ENCODE data around the gene HOXD10.

HOXD10 gene

GRCh38 chr2:176123411-176124109 lies 7.0 kb downstream of the HOXD10 start:
- FAIRE-seq, result no peak

GRCh38 chr2:176124110-176124946 lies 7.8 kb downstream of the HOXD10 start:
- no peak for FAIRE-seq

- no peak for FAIRE-seq
These were observed 8.6 kb downstream of the HOXD10 start for GRCh38 chr2:176124947-176125771.

GRCh38 chr2:176125772-176126054 lies 9.1 kb downstream of the HOXD10 start:
- no peak for FAIRE-seq

- FAIRE-seq, result peak; percentile 94
These were observed 10.6 kb downstream of the HOXD10 start for GRCh38 chr2:176126929-176127773.

GRCh38 chr2:176127774-176128072 lies 11.1 kb downstream of the HOXD10 start:
- FAIRE-seq, result no peak

- no peak for FAIRE-seq
These were observed 11.8 kb downstream of the HOXD10 start for GRCh38 chr2:176128172-176128981.

- no peak for FAIRE-seq
These were observed 12.6 kb downstream of the HOXD10 start, which contains the start of gene HOXD8 for GRCh38 chr2:176128982-176129796. Gene HOXD8 (plus strand): TSS chr2:176129705. CDS start chr2:176130367, 662 bp downstream.

- no peak for FAIRE-seq
These were observed 13.2 kb downstream of the HOXD10 start for GRCh38 chr2:176129813-176130146.

- FAIRE-seq, result no peak
These were observed 13.8 kb downstream of the HOXD10 start for GRCh38 chr2:176130147-176130956.

- FAIRE-seq, result no peak
These were observed 14.6 kb downstream of the HOXD10 start for GRCh38 chr2:176130957-176131847.

GRCh38 chr2:176131848-176132158 lies 15.2 kb downstream of the HOXD10 start:
- FAIRE-seq, result peak; percentile 87

- no peak for FAIRE-seq
These were observed 15.9 kb downstream of the HOXD10 start for GRCh38 chr2:176132205-176133171.

- FAIRE-seq, result no peak
These were observed 16.8 kb downstream of the HOXD10 start for GRCh38 chr2:176133389-176133788.

GRCh38 chr2:176134035-176134434 lies 17.5 kb downstream of the HOXD10 start:
- no peak for FAIRE-seq

GRCh38 chr2:176135035-176135440 lies 18.5 kb downstream of the HOXD10 start:
- no peak for FAIRE-seq

- no peak for FAIRE-seq
These were observed 20.0 kb downstream of the HOXD10 start for GRCh38 chr2:176136374-176137251.

All from A204.1 (cell line).